ENCODE results near the gene EPHA8. TPM values are rescaled to one million over a fixed set of nuclear protein-coding genes. Genes with fewer than 3 reads are reported as not detected.

The EPHA8 gene
- total and polyA plus RNA-seq, 2 of the 4 experiments (the other 2 are of a cell fraction) = not detected

DNA sequence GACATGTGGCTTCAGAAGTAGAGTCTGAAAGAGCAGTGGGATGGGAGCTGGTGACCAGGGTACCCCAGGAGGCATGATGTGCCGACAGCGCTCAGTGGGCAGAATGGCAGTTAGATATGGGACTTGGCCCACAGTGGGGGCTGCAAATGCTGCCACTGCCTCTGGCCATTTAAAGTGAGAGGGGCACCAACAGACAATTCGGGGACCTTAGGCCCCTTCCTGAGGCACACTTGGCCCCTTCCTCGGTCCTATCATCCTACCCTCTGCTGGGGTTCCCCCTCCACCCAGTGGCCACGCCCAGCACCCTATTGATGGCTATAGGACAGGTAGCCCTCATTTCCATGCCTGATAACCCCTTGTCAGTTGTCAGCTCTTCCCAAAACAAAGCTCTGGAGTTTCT, 36.6 kb upstream of the EPHA8 start:
- Histone ChIP-seq H2AFZ (replicated peaks; ENCODE audit: low read length, poor library complexity) (no peak overlapping the region), H2AK5ac (ENCODE audit: low read depth, low read length) (no peak overlapping the region), H3K18ac (ENCODE audit: low read depth, low read length) (no peak overlapping the region), H3K23ac (ENCODE audit: low read depth, low read length) (no peak overlapping the region), H3K56ac (ENCODE audit: extremely low read depth, insufficient read depth, low read length) (no peak overlapping the region), H3K27ac (ENCODE audit: insufficient read depth, low read length) (no peak overlapping the region), H3K79me1 (ENCODE audit: low read depth in 1 of 2, low read length in 2 of 2) (no peaks in the 10 kb centered on the region), H3K4ac (ENCODE audit: low read depth, low read length) (no peak overlapping the region), H4K5ac (ENCODE audit: low read depth, low read length) (no peak overlapping the region), H3K9me1 (ENCODE audit: insufficient read depth, low read length) (0 out of 2 replicates have a peak, but pooled peaks cover 5% of the 10 kb centered on the region), H4K91ac (ENCODE audit: insufficient read depth, low read depth, low read length) (no peak overlapping the region), H2AK9ac (replicated peaks; ENCODE audit: low read depth, low read length, poor library complexity) (no peak overlapping the region), H4K20me1 (ENCODE audit: insufficient read depth, low read length) (no peaks in the 10 kb centered on the region), H3K4me2 (ENCODE audit: low read depth, low read length) (no peak overlapping the region), H2BK120ac (ENCODE audit: low read depth, low read length) (no peak overlapping the region), H3K27me3 (ENCODE audit: control insufficient read depth, insufficient read depth, low read length) (no peaks in the 10 kb centered on the region), H3K9me3 (ENCODE audit: control insufficient read depth, insufficient read depth, low read length) (no peaks in the 10 kb centered on the region), H3K4me1 (ENCODE audit: control insufficient read depth, insufficient read depth, low read length) (no peaks in the 10 kb centered on the region), H3K36me3 (ENCODE audit: control insufficient read depth, insufficient read depth, low read length) (peaks cover 33% of the 10 kb centered on the region), H2BK5ac (ENCODE audit: low read depth, low read length, poor library complexity, severe bottlenecking) (no peak overlapping the region), H3K14ac (replicated peaks; ENCODE audit: low read depth, low read length) (no peak overlapping the region), H2BK15ac (ENCODE audit: low read depth, low read length) (no peak overlapping the region), H2BK20ac (ENCODE audit: low read depth, low read length) (no peak overlapping the region), H4K8ac (ENCODE audit: low read depth in 2 of 2, low read length in 2 of 2) (no peak overlapping the region), H3K4me3 (ENCODE audit: insufficient read depth, low read depth, low read length) (no peak overlapping the region), H3K9ac (ENCODE audit: low read depth, low read length) (no peak overlapping the region)
- in situ Hi-C loops (cut with MboI; ENCODE audit: low sequenced_read_pairs) (no loop called here), dilution Hi-C loops (cut with HindIII; ENCODE audit: low sequenced_read_pairs, unreplicated experiment) (no loop called here), intact Hi-C loops (cut with micrococcal nuclease) (no loop called here)
- ATAC-seq (ENCODE audit: low read depth) = no peak
- no TSS peak for BruUV-seq (replicated peaks)
- WGBS, 2 experiments (ENCODE audit: extremely low coverage in 2 of 2, insufficient read length in 1 of 2) = no CpG with 5 or more reads among the region's 5 CpGs
- DNase-seq = no peak
- ChIA-PET CTCF (no interaction called here), POLR2A (ENCODE audit: unreplicated experiment) (no interaction called here)
- TF ChIP-seq CEBPB (IDR thresholded peaks at IDR 0.05; ENCODE audit: low read depth, low read length) = no peak
- TF ChIP-seq, protein P1, sequence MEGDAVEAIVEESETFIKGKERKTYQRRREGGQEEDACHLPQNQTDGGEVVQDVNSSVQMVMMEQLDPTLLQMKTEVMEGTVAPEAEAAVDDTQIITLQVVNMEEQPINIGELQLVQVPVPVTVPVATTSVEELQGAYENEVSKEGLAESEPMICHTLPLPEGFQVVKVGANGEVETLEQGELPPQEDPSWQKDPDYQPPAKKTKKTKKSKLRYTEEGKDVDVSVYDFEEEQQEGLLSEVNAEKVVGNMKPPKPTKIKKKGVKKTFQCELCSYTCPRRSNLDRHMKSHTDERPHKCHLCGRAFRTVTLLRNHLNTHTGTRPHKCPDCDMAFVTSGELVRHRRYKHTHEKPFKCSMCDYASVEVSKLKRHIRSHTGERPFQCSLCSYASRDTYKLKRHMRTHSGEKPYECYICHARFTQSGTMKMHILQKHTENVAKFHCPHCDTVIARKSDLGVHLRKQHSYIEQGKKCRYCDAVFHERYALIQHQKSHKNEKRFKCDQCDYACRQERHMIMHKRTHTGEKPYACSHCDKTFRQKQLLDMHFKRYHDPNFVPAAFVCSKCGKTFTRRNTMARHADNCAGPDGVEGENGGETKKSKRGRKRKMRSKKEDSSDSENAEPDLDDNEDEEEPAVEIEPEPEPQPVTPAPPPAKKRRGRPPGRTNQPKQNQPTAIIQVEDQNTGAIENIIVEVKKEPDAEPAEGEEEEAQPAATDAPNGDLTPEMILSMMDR (conservative IDR thresholded peaks at IDR 0.05; ENCODE audit: low read depth, low read length) = no peak
- no peak for TF ChIP-seq MAFK (IDR thresholded peaks at IDR 0.05; ENCODE audit: low read depth, low read length)
- no peak for TF ChIP-seq RCOR1 (IDR thresholded peaks at IDR 0.05; ENCODE audit: insufficient replicate concordance, low read length)
- TF ChIP-seq, protein P2, sequence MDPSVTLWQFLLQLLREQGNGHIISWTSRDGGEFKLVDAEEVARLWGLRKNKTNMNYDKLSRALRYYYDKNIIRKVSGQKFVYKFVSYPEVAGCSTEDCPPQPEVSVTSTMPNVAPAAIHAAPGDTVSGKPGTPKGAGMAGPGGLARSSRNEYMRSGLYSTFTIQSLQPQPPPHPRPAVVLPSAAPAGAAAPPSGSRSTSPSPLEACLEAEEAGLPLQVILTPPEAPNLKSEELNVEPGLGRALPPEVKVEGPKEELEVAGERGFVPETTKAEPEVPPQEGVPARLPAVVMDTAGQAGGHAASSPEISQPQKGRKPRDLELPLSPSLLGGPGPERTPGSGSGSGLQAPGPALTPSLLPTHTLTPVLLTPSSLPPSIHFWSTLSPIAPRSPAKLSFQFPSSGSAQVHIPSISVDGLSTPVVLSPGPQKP (IDR thresholded peaks at IDR 0.05; ENCODE audit: borderline replicate concordance, low read depth, low read length) = no peak
- no peak for TF ChIP-seq NFE2L2 (IDR thresholded peaks at IDR 0.05; ENCODE audit: low read depth, low read length)
- TF ChIP-seq RAD21 (IDR thresholded peaks at IDR 0.05; ENCODE audit: low read length) = no peak
- no peak for TF ChIP-seq SMC3 (IDR thresholded peaks at IDR 0.05; ENCODE audit: low read depth, low read length)
